ENCODE results near the gene TMEM63A. TPM values are rescaled to one million over a fixed set of nuclear protein-coding genes. Genes with fewer than 3 reads are reported as not detected.

The TMEM63A gene
- total and polyA plus RNA-seq, 10 of the 15 experiments (the other 5 are each of a cell fraction or from before 2014, with no cell fraction given), result 1.3 to 33.5 (median 15.2) TPM

DNA sequence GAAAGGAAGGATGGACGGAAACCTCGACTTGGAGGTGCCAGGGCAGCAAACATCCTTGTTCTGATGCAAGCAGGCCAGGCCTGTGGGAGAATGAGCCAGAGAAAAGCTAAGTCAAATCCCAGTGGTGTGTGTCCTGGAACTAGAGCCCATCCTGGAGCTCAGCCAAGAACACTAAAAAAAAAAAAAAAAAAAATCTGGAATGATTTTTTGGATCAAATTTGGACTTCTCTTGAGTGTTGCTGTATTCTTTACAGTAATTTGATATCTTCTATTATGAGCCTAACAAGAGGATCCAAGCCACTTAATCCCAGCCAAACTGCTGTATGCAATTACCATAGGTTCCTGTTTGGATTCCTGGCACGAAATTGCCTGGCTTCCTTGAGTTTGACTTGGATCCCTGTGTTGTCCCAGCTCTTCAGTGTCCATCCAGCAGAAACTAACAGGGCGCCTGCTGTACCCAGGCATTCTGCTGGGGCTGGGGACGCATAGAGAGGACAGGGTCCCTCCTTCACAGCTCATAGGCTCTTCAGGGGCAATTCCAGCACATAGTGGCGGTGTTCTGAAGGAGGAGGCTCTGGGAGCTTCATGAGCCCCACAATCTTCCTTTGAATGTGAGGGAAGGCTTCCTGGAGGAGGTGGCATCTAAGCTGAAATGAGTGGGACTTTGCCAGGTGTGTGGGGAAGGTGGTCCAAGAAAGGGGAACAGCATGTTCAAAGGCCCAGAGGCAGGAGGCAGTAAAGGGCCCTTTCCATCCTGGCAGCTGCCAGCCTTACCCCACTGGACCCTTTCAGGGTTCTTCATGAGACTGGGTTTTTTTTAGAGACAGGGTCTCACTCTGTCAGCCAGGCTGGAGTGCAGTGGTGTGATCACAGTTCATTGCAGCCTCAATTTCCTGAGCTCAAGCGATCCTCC, 47.5 kb downstream of the TMEM63A start:
- no peaks in the 10 kb centered on the region for H3K4me1 ChIP-seq (ENCODE audit: control insufficient read depth, insufficient read depth, low read length)
- H3K9me3 ChIP-seq (replicated peaks; ENCODE audit: control insufficient read depth, insufficient read depth, low read length), result no peaks in the 10 kb centered on the region
- POLR2A ChIA-PET, result interaction anchor here (0.6 to 0.7 kb wide), 3 partner anchors 26 to 490 kb away, joined by 3 read pairs; no protein-coding TSS in a partner anchor
- DNase-seq (ENCODE audit: low read depth, low spot score), result no peak
- TF ChIP-seq CHD1 (IDR thresholded peaks at IDR 0.05; ENCODE audit: low read depth, low read length) (no peak), NFIC (IDR thresholded peaks at IDR 0.05; ENCODE audit: low read depth, low read length) (no peak), CBFB (IDR thresholded peaks at IDR 0.05; ENCODE audit: low read depth) (no peak), CHD4 (IDR thresholded peaks at IDR 0.05) (no peak), CTCF (IDR thresholded peaks at IDR 0.05 in 2 of 3, conservative IDR thresholded peaks at IDR 0.05 in 1 of 3; ENCODE audit: control insufficient read depth in 2 of 3, extremely low read depth in 1 of 3, insufficient read depth in 1 of 3, low read depth in 3 of 3, low read length in 3 of 3) (no peak), SMAD5 (IDR thresholded peaks at IDR 0.05; ENCODE audit: low read depth) (no peak), SMAD1 (IDR thresholded peaks at IDR 0.05; ENCODE audit: low read depth, partially characterized antibody) (no peak), ZNF274 (IDR thresholded peaks at IDR 0.05; ENCODE audit: insufficient read depth, insufficient read length) (no peak), E4F1 (IDR thresholded peaks at IDR 0.05; ENCODE audit: borderline replicate concordance, partially characterized antibody) (no peak), JUND (IDR thresholded peaks at IDR 0.05; ENCODE audit: low read depth, low read length) (no peak), IRF4 (IDR thresholded peaks at IDR 0.05; ENCODE audit: low read depth, low read length) (no peak), JUNB (IDR thresholded peaks at IDR 0.05) (no peak), ESRRA (IDR thresholded peaks at IDR 0.05; ENCODE audit: low read length) (no peak), MEF2B (IDR thresholded peaks at IDR 0.05; ENCODE audit: partially characterized antibody, poor library complexity, severe bottlenecking) (no peak), EP300 (IDR thresholded peaks at IDR 0.05; ENCODE audit: borderline replicate concordance in 1 of 2, control insufficient read depth in 1 of 2, low read depth in 2 of 2, low read length in 2 of 2) (no peak), TARDBP (IDR thresholded peaks at IDR 0.05; ENCODE audit: borderline replicate concordance) (no peak)
- TF ChIP-seq, protein P1, sequence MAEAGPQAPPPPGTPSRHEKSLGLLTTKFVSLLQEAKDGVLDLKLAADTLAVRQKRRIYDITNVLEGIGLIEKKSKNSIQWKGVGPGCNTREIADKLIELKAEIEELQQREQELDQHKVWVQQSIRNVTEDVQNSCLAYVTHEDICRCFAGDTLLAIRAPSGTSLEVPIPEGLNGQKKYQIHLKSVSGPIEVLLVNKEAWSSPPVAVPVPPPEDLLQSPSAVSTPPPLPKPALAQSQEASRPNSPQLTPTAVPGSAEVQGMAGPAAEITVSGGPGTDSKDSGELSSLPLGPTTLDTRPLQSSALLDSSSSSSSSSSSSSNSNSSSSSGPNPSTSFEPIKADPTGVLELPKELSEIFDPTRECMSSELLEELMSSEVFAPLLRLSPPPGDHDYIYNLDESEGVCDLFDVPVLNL (IDR thresholded peaks at IDR 0.05; ENCODE audit: low read depth, low read length), result no peak
- in situ Hi-C loops (cut with MboI), result no loop called here
- no peak overlapping the region for H3K27ac ChIP-seq (ENCODE audit: control insufficient read depth, insufficient read depth)
- H3K27me3 ChIP-seq (replicated peaks in 1 of 2; ENCODE audit: control insufficient read depth in 2 of 2, insufficient read depth in 2 of 2, low read length in 1 of 2), result no peaks in the 10 kb centered on the region
- H4K20me1 ChIP-seq (ENCODE audit: control insufficient read depth, insufficient read depth), result no peaks in the 10 kb centered on the region
- no peak overlapping the region for H2AFZ ChIP-seq (ENCODE audit: control insufficient read depth, low read depth, low read length)
- ATAC-seq, result no peak
- no peaks in the 10 kb centered on the region for H3K36me3 ChIP-seq (ENCODE audit: control insufficient read depth in 2 of 2, insufficient read depth in 2 of 2, low read length in 1 of 2)
- no TSS peak for BruUV-seq (replicated peaks)
- no peak overlapping the region for H3K9ac ChIP-seq (ENCODE audit: control insufficient read depth, insufficient read depth, low read length)
- H3K4me3 ChIP-seq, result no peak overlapping the region
- CTCF ChIA-PET, result no interaction called here
- H3K79me2 ChIP-seq (ENCODE audit: control insufficient read depth, insufficient read depth, low read length), result no peaks in the 10 kb centered on the region
- no peak overlapping the region for H3K4me2 ChIP-seq (ENCODE audit: control insufficient read depth, insufficient read depth)
- RAD21 ChIA-PET (ENCODE audit: unreplicated experiment), result interaction anchor here (0.5 kb wide), 1 partner anchor 67 kb away, joined by 4 read pairs; no protein-coding TSS in a partner anchor
- intact Hi-C loops (cut with micrococcal nuclease; ENCODE audit: unreplicated experiment), result no loop called here
- SMC1A ChIA-PET (ENCODE audit: uncharacterized antibody, unreplicated experiment), result no interaction called here
- 31% methylated on average over 7 of the region's 7 CpGs for WGBS (ENCODE audit: insufficient coverage, insufficient replicate concordance, low lambda C conversion rate, missing lambda C conversion rate)
- FAIRE-seq, result no peak
